Upper lobe of left lung (tissue), 6 donors: Measurements from ENCODE around the gene CSNK1A1. TPM values are rescaled to one million over a fixed set of nuclear protein-coding genes. Genes with fewer than 3 reads are reported as not detected.
A peak's percentile ranks its signal among the peaks of the same experiment; 100 is the strongest.

ENCODE experiments used
- ATAC-seq, 2 donors: fragments of 200-7000 bp; cut with Tn5 transposase; one replicate each; pipeline ENCODE4 v1.9.1; 2022; ENCODE audit warnings: mild to moderate bottlenecking in 2 of 2, moderate library complexity in 2 of 2; ENCODE audit not compliant: low FRiP score in 2 of 2
- DNase-seq, 2 donors: peaks; one replicate each; pipeline ENCODE4 v3.0.0-alpha.2; 2019 to 2020
- H3K27ac ChIP-seq, 4 donors: fragments of 200-600 bp; sonication (generic); one replicate each; pipeline ENCODE4 v1.5.1; 2016 to 2019
- H3K27me3 ChIP-seq, 4 donors: fragments of 200-600 bp; sonication (generic); one replicate each; pipeline ENCODE4 v1.5.1; 2017 to 2019
- H3K36me3 ChIP-seq, 4 donors: fragments of 200-600 bp; sonication (generic); one replicate each; pipeline ENCODE4 v1.5.1; 2016 to 2019
- H3K4me1 ChIP-seq, 4 donors: fragments of 200-600 bp; sonication (generic); one replicate each; pipeline ENCODE4 v1.5.1; 2018 to 2019
- H3K4me3 ChIP-seq, 4 donors: fragments of 200-600 bp; sonication (generic); one replicate each; pipeline ENCODE4 v1.5.1; 2017 to 2019; ENCODE audit warnings: mild to moderate bottlenecking in 2 of 4, moderate library complexity in 1 of 4
- H3K9me3 ChIP-seq, 4 donors: fragments of 200-600 bp; sonication (generic); one replicate each; pipeline ENCODE4 v1.5.1; 2018 to 2019
- EP300 ChIP-seq, 4 donors: sonication (generic); formaldehyde crosslinking; IDR thresholded peaks; one replicate each; pipeline ENCODE4 v1.5.1; 2017; ENCODE audit warnings: antibody characterized with exemption in 4 of 4, control low read depth in 2 of 4
- POLR2A ChIP-seq, 4 donors: fragments of 450-650 bp; IDR thresholded peaks; one replicate each; pipeline ENCODE4 v1.5.1; 2016 to 2017; ENCODE audit warnings: antibody characterized with exemption in 4 of 4, mild to moderate bottlenecking in 2 of 4
- POLR2AphosphoS5 ChIP-seq, 2 donors: sonication (generic); formaldehyde crosslinking; IDR thresholded peaks; one replicate each; pipeline ENCODE4 v1.5.1; 2017; ENCODE audit warnings: antibody characterized with exemption in 2 of 2
- WGBS, 2 donors: methylation state at CpG; one replicate each; pipeline ENCODE4 v1.1.5; 2017 to 2018; 5-methylcytosine and 5-hydroxymethylcytosine counted together
- total RNA-seq, 6 donors: library from RNA; depleted of rRNA in 4 of 6; stranded (reverse); fragments of >200 nt in 4 of 6; gene quantifications; one replicate each; pipeline versions ENCODE4 v1.1.0 to v1.2.1, GENCODE V29; 2016 to 2021
- TF ChIP-seq, protein P1 (sequence below), 6 experiments: fragments of 450-650 bp in 4 of 6; fragments of 200-600 bp in 2 of 6; sonication (generic) in 2 of 6; IDR thresholded peaks; one replicate each; pipeline ENCODE4 v1.5.1; 2016 to 2019; ENCODE audit warnings: antibody characterized with exemption in 6 of 6
- donor health status: DM: no; HTN: no; CAD: no; lungs with moderate emphysema.
- donor health status: DM: no; HTN: yes; CAD: no; lungs with severe emphysema.

Gene CSNK1A1
- total RNA-seq, 6 donors from 2014 or later = 153 to 215 (median 202) TPM

GRCh38 chr5:149504677-149505076, 46.6 kb downstream of the CSNK1A1 start:
- DNase-seq (no peak), ATAC-seq (no peak)
- TF ChIP-seq POLR2AphosphoS5 (IDR thresholded peaks at IDR 0.05) (no peak), POLR2A (IDR thresholded peaks at IDR 0.05) (no peak), EP300 (IDR thresholded peaks at IDR 0.05) (no peak)
- TF ChIP-seq, protein P1, sequence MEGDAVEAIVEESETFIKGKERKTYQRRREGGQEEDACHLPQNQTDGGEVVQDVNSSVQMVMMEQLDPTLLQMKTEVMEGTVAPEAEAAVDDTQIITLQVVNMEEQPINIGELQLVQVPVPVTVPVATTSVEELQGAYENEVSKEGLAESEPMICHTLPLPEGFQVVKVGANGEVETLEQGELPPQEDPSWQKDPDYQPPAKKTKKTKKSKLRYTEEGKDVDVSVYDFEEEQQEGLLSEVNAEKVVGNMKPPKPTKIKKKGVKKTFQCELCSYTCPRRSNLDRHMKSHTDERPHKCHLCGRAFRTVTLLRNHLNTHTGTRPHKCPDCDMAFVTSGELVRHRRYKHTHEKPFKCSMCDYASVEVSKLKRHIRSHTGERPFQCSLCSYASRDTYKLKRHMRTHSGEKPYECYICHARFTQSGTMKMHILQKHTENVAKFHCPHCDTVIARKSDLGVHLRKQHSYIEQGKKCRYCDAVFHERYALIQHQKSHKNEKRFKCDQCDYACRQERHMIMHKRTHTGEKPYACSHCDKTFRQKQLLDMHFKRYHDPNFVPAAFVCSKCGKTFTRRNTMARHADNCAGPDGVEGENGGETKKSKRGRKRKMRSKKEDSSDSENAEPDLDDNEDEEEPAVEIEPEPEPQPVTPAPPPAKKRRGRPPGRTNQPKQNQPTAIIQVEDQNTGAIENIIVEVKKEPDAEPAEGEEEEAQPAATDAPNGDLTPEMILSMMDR (IDR thresholded peaks at IDR 0.05) = no peak
- Histone ChIP-seq H3K4me3 (no peak overlapping the region), H3K4me1 (no peaks in the 10 kb centered on the region), H3K36me3 (peaks cover 39 to 98% (median 76%) of the 10 kb centered on the region in 4 donors), H3K27me3 (no peaks in the 10 kb centered on the region), H3K9me3 (no peaks in the 10 kb centered on the region), H3K27ac (no peak overlapping the region)
- 83 to 89% methylated on average over 2 of the region's 2 CpGs for whole genome bisulfite sequencing, 2 donors

GRCh38 chr5:149503006-149503405, 48.2 kb downstream of the CSNK1A1 start:
- Histone ChIP-seq H3K27ac (no peak overlapping the region), H3K27me3 (no peaks in the 10 kb centered on the region), H3K36me3 (peaks cover 28 to 98% (median 71%) of the 10 kb centered on the region in 4 donors), H3K9me3 (no peaks in the 10 kb centered on the region), H3K4me3 (no peak overlapping the region), H3K4me1 (no peaks in the 10 kb centered on the region)
- no peak for TF ChIP-seq POLR2AphosphoS5 (IDR thresholded peaks at IDR 0.05)
- TF ChIP-seq, protein P1 (IDR thresholded peaks at IDR 0.05) = no peak
- no peak for TF ChIP-seq EP300 (IDR thresholded peaks at IDR 0.05)
- no peak for TF ChIP-seq POLR2A (IDR thresholded peaks at IDR 0.05)
- 94 to 97% methylated on average over 2 of the region's 2 CpGs for WGBS, 2 donors
- ATAC-seq (no peak), DNase-seq (no peak)

DNA sequence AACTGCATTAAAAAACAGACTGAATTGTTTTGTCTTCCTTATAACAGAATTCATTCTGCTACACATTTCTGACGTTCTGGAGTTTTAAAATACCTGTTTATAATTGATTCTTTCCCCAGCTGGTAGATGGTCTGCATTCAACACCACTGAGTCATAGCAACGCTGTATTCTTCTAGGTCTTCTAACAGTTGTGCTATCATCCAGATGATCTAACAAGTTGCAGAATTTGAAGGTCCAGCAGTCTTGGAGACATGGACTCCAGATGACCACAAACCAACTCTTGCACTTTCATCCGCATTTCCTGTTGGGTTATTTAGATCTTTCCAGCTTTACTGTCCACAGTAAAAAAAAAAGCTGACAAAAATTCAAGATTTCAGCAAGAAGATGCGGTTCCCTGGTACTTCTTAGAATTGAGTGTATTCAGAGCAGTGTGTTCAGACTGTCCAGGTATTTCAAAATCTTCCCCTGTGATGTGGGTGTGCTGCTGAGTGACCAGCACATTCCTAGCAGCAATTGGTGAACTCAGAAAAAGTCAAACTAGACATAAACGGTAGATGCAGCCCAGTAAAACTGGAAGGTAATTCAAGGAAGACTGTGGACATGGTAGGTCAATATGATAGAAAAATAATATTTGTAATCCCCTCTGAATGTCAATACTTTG, 50.2 kb downstream of the CSNK1A1 start:
- 84 to 89% methylated on average over 5 of the region's 5 CpGs for WGBS, 2 donors
- ATAC-seq = no peak
- no peaks in the 10 kb centered on the region for H3K9me3 ChIP-seq
- H3K4me1 ChIP-seq = peaks cover 0 to 4% (median 0%) of the 10 kb centered on the region in 4 donors
- peaks cover 17 to 96% (median 56%) of the 10 kb centered on the region in 4 donors for H3K36me3 ChIP-seq
- no peak overlapping the region for H3K27ac ChIP-seq
- H3K27me3 ChIP-seq = no peaks in the 10 kb centered on the region
- TF ChIP-seq POLR2AphosphoS5 (IDR thresholded peaks at IDR 0.05) (no peak), EP300 (IDR thresholded peaks at IDR 0.05) (no peak), POLR2A (IDR thresholded peaks at IDR 0.05) (no peak)
- TF ChIP-seq, protein P1 (IDR thresholded peaks at IDR 0.05) = no peak
- no peak overlapping the region for H3K4me3 ChIP-seq
- DNase-seq = no peak

DNA sequence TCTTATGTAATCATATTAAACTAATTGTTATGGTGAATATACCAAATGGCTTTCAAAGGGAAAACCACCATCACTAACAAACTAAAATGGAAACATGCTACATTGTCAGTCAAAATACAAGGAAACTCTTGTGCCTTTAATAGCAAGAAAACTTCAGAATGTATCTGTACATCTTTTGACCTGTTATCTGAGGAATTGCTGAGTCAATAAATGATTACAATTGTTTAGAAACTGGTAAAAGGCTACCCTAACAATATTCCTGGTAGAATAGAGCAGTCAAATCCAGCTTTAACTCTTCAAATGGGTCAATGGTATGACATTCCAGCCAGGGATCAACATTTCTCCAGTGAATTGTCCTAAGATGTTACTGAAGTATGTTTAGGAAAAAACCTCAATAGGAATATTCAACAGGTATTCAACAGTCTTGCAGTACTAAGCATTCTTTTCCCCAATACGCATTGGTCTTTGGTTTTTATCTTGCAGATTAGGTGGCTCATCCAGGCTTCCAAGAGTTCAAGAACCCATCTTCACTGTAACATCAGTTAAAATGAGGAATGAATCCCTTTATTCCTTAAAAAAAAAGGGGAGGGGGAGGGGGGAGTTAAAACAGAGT, 52.4 kb downstream of the CSNK1A1 start:
- Histone ChIP-seq H3K36me3 (peaks cover 9 to 96% (median 40%) of the 10 kb centered on the region in 4 donors), H3K27me3 (no peaks in the 10 kb centered on the region), H3K4me3 (no peak overlapping the region), H3K4me1 (peaks cover 0 to 4% (median 0%) of the 10 kb centered on the region in 4 donors), H3K9me3 (no peaks in the 10 kb centered on the region), H3K27ac (peak overlapping the region in 1 of 4 donors; percentile 79)
- DNase-seq (no peak), ATAC-seq (no peak)
- 95 to 96% methylated on average over 1 of the region's 1 CpG for WGBS, 2 donors
- TF ChIP-seq POLR2AphosphoS5 (IDR thresholded peaks at IDR 0.05) = no peak
- no peak for TF ChIP-seq POLR2A (IDR thresholded peaks at IDR 0.05)
- no peak for TF ChIP-seq EP300 (IDR thresholded peaks at IDR 0.05)
- TF ChIP-seq, protein P1 (IDR thresholded peaks at IDR 0.05) = no peak
